Cardiac muscle cell (in vitro differentiated cells and primary cell): ENCODE measurements around the gene INPP5A. TPM values are rescaled to one million over a fixed set of nuclear protein-coding genes. Genes with fewer than 3 reads are reported as not detected.

Experiments used
- DNase-seq, 2 donors: peaks; one replicate each; pipeline versions ENCODE4 v3.0.0 to v3.0.0-alpha.2; 2010 to 2017; ENCODE audit warnings: low read depth in 1 of 2, low spot score in 1 of 2
- H3K27ac ChIP-seq: fragments of 200-600 bp; sonication (generic); 2 replicates; pipeline ENCODE4 v1.5.1; 2016
- H3K27me3 ChIP-seq: fragments of 200-600 bp; sonication (generic); 2 replicates; pipeline ENCODE4 v1.6.0; 2016; ENCODE audit warnings: control low read depth
- H3K36me3 ChIP-seq: fragments of 200-600 bp; sonication (generic); 2 replicates; pipeline ENCODE4 v1.5.1; 2016; ENCODE audit warnings: control low read depth
- H3K4me1 ChIP-seq: fragments of 200-600 bp; sonication (generic); 2 replicates; pipeline ENCODE4 v1.8.1; 2017; ENCODE audit warnings: low read depth, mild to moderate bottlenecking, mixed run types
- H3K4me3 ChIP-seq: fragments of 200-600 bp; sonication (generic); 2 replicates; pipeline ENCODE4 v1.5.1; 2016; ENCODE audit warnings: mild to moderate bottlenecking
- H3K9me3 ChIP-seq: fragments of 200-600 bp; sonication (generic); 2 replicates; pipeline ENCODE4 v1.5.1; 2017; ENCODE audit warnings: low read depth, mild to moderate bottlenecking, control low read depth
- polyA plus RNA-seq: library from polyadenylated mRNA; unstranded; fragments of >200 nt; fragmentation: Nextera tagmentation; extraction: Ambion mirVana; gene quantifications from 2 replicates; pipeline ENCODE4 v1.2.1, GENCODE V29; 2016
- total RNA-seq: library from RNA; depleted of rRNA; stranded (reverse); fragments of >200 nt; gene quantifications from 2 replicates; pipeline ENCODE4 v1.2.3, GENCODE V29; 2016
- TF ChIP-seq, protein P1 (sequence below): IDR thresholded peaks from 2 replicates; pipeline ENCODE4 v1.5.1; 2012; ENCODE audit warnings: low read depth, mild to moderate bottlenecking, low read length

Gene INPP5A
- total and polyA plus RNA-seq, 2 experiments from 2014 or later: 87.0 to 90.4 TPM

DNA sequence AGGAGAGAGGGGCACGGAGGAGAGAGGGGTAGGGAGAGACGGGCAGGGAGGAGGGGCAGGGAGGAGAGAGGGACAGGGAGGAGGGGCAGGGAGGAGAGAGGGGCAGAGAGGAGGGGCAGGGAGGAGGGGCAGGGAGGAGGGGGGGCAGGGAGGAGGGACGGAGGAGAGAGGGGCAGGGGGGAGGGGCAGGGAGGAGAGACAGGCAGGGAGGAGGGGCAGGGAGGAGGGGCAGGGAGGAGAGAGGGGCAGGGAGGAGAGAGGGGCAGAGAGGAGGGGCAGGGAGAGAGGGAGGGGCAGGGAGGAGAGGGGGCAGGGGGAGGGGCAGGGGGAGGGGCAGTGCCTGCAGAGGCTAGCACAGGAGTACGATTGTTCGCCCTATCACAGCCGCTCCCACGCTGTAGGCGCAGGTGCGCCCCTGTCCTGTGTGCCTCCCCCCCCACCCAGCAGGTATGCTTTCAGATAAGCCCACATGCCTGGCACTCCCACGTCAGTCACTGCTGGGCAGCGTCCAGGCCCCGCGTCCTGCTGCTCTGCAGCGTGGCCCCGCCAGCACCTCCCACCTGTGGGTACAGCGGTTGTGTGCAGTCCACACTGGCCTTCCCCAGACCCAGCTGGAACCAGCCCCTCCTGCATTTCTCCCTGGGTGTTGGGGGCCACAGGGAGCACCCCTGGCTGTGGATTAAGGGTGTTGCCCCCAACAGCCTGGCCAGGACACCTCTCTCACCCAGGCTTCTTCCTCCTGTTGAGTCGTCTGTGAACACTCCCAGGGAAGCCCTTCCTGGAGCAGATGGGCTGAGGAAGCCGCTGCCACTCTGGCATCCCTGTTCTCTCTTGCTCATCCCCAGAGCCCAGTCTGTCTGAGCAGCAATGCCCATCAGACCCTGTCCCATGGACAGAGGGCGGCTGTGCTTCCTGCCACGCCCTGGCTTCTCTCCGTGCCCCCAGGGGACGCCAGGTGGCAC, 237.6 kb downstream of the INPP5A start:
- no peak for DNase-seq

DNA sequence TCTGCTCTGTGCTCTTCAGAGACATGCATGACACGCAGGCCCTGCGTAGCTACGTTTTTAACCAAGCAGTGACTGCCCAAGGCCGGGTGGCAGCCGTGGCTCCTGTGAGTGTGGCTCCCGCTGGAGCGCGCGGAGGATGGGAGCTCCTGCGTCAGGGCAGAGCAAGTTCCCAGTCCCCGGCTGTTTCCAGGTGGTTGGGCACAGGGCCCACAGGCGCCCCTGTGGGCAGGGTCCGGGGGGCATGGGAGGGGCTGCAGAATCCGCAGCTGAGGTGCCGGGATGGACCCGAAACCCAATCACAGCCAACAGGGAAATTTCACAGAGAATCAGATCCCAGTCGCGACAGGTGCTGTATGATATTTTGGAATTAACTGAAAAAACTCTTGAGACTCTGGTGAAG, 238.6 kb downstream of the INPP5A start:
- TF ChIP-seq, protein P1, sequence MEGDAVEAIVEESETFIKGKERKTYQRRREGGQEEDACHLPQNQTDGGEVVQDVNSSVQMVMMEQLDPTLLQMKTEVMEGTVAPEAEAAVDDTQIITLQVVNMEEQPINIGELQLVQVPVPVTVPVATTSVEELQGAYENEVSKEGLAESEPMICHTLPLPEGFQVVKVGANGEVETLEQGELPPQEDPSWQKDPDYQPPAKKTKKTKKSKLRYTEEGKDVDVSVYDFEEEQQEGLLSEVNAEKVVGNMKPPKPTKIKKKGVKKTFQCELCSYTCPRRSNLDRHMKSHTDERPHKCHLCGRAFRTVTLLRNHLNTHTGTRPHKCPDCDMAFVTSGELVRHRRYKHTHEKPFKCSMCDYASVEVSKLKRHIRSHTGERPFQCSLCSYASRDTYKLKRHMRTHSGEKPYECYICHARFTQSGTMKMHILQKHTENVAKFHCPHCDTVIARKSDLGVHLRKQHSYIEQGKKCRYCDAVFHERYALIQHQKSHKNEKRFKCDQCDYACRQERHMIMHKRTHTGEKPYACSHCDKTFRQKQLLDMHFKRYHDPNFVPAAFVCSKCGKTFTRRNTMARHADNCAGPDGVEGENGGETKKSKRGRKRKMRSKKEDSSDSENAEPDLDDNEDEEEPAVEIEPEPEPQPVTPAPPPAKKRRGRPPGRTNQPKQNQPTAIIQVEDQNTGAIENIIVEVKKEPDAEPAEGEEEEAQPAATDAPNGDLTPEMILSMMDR: no peak
- no peak for DNase-seq
- no peak overlapping the region for H3K27ac ChIP-seq

More for the DNA sequence above, 237.6 kb downstream of the INPP5A start:
- no peak overlapping the region for H3K4me3 ChIP-seq
- H3K27ac ChIP-seq: no peak overlapping the region
- TF ChIP-seq, protein P1: no peak
- H3K27me3 ChIP-seq: peaks cover under 1% of the 10 kb centered on the region
- H3K9me3 ChIP-seq: no peaks in the 10 kb centered on the region
- H3K4me1 ChIP-seq: no peaks in the 10 kb centered on the region
- H3K36me3 ChIP-seq: peaks cover 3% of the 10 kb centered on the region

DNA sequence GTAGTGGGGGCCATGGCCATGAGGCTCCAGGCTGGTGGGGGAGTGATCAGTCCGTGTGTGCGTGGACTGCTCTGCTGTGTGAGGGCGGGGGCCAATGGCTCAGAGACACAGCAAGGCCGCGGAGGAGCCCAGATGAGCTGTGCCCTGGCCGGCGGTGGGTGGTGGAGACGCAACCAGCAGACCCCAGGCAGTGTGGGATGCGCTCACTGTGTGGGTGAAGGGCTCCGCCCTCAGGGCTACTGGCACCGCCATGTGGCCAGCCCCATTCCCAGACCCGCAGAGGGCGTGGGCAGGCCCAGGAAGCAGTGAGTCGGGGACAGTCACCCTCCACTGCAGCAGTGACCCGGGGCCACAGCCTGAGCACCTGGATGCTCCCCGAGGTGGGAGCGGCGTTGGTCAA, 239.2 kb downstream of the INPP5A start:
- TF ChIP-seq, protein P1: no peak
- H3K27me3 ChIP-seq: peaks cover 17% of the 10 kb centered on the region
- H3K27ac ChIP-seq: no peak overlapping the region
- H3K4me3 ChIP-seq: no peak overlapping the region
- H3K36me3 ChIP-seq: peaks cover 3% of the 10 kb centered on the region
- no peaks in the 10 kb centered on the region for H3K9me3 ChIP-seq
- DNase-seq: no peak
- H3K4me1 ChIP-seq: no peaks in the 10 kb centered on the region

More for the DNA sequence above, 238.6 kb downstream of the INPP5A start:
- Histone ChIP-seq H3K4me3 (no peak overlapping the region), H3K27me3 (peaks cover 11% of the 10 kb centered on the region), H3K4me1 (no peaks in the 10 kb centered on the region), H3K9me3 (no peaks in the 10 kb centered on the region), H3K36me3 (peaks cover 3% of the 10 kb centered on the region)

DNA sequence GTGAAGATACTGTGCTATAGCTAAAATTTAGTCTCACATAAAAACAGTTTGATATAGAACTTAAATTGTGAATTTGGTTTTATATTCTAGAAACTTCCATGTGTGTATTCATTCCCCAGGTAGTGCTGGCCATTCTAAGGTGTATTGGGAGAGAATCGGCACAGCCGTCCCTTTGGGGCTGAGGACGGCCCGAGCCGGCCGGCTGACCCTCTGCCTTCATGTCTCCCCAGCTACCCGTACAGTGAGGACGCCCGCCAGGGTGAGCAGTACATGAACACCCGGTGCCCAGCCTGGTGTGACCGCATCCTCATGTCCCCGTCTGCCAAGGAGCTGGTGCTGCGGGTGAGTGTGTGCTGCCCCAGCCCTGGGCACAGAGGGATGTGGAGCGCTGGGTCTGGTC, 239.9 kb downstream of the INPP5A start:
- Histone ChIP-seq H3K4me1 (no peaks in the 10 kb centered on the region), H3K27ac (no peak overlapping the region), H3K27me3 (peaks cover 23% of the 10 kb centered on the region), H3K9me3 (no peaks in the 10 kb centered on the region), H3K4me3 (no peak overlapping the region), H3K36me3 (peaks cover 3% of the 10 kb centered on the region)
- DNase-seq: no peak
- TF ChIP-seq, protein P1: no peak

DNA sequence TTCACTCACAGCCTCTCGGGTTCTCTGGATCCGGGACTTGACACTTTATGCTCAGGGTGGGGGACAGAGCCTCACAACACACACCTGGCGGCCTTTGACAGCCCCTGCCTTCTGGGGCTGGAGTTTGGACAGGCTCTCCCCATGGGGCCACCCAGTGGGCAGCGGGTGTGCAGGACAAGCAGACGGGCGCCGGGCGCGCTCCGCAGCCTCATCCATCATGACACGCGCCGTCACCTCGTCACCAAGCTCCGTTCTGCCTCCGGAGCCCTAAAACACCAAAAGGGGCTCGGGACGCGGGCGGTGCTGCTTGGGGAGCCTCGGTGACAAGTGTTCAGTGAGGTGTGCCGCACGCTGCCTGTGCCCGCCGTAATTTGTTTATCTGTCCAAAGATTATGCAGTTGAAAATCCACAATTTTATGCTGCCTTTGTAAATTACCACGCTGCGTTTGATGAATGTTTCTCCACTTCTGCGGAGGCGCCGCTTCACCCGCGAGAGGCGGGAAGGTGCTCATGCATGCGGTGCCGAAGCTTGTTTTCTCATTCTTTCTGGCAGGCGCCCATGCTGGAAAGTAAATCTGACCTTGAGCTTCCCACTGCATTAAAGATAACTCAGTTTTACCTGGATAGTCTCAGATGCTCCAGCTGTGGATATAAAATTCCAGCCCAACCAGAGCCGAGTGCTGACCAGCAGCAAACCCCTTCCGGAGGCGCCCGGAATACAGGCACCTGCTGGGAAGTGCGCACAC, 242.1 kb downstream of the INPP5A start:
- H3K36me3 ChIP-seq: peaks cover 3% of the 10 kb centered on the region
- DNase-seq: no peak
- no peak overlapping the region for H3K27ac ChIP-seq
- no peaks in the 10 kb centered on the region for H3K9me3 ChIP-seq
- H3K27me3 ChIP-seq: peaks cover 46% of the 10 kb centered on the region
- H3K4me3 ChIP-seq: no peak overlapping the region
- TF ChIP-seq, protein P1: no peak
- H3K4me1 ChIP-seq: no peaks in the 10 kb centered on the region
